Osteocyte (in vitro differentiated cells): ENCODE measurements around the gene CABP5. TPM values are rescaled to one million over a fixed set of nuclear protein-coding genes. Genes with fewer than 3 reads are reported as not detected.

ENCODE experiments used
- DNase-seq: peaks from one replicate; pipeline ENCODE4 v3.0.0; 2021; ENCODE audit warnings: mixed read lengths; ENCODE audit not compliant: unreplicated experiment; ENCODE audit errors: extremely low spot score
- H3K27ac Mint-ChIP-seq: one replicate; pipeline ENCODE4 v1.8.0; 2021; ENCODE audit warnings: mild to moderate bottlenecking, mixed read lengths; ENCODE audit not compliant: unreplicated experiment
- H3K27me3 Mint-ChIP-seq: one replicate; pipeline ENCODE4 v1.8.0; 2021; ENCODE audit warnings: mixed read lengths; ENCODE audit not compliant: unreplicated experiment
- H3K36me3 Mint-ChIP-seq: one replicate; pipeline ENCODE4 v1.8.0; 2021; ENCODE audit warnings: mixed read lengths; ENCODE audit not compliant: unreplicated experiment
- H3K4me1 Mint-ChIP-seq: one replicate; pipeline ENCODE4 v1.8.0; 2021; ENCODE audit warnings: mixed read lengths; ENCODE audit not compliant: unreplicated experiment
- H3K4me3 Mint-ChIP-seq: one replicate; pipeline ENCODE4 v1.8.0; 2021; ENCODE audit warnings: mild to moderate bottlenecking, moderate library complexity, mixed read lengths; ENCODE audit not compliant: unreplicated experiment
- H3K9me3 Mint-ChIP-seq: one replicate; pipeline ENCODE4 v1.8.0; 2021; ENCODE audit warnings: mixed read lengths; ENCODE audit not compliant: unreplicated experiment
- CTCF ChIP-seq: fragments of 200-600 bp; sonication (generic); IDR thresholded peaks from 2 replicates; pipeline ENCODE4 v1.5.0; 2021; ENCODE audit warnings: antibody characterized with exemption, mild to moderate bottlenecking, moderate library complexity
- total RNA-seq: library from RNA; stranded (reverse); gene quantifications from 2 replicates; pipeline ENCODE4 v1.2.1, GENCODE V29; 2021

The CABP5 gene
- total RNA-seq, 1 donor from 2014 or later, result not detected

GRCh38 chr19:48030073-48030472, 13.8 kb downstream of the CABP5 start:
- no peak overlapping the region for H3K4me3 Mint-ChIP-seq
- H3K36me3 Mint-ChIP-seq, result no peaks in the 10 kb centered on the region
- TF ChIP-seq CTCF, result no peak
- no peaks in the 10 kb centered on the region for H3K4me1 Mint-ChIP-seq
- no peaks in the 10 kb centered on the region for H3K9me3 Mint-ChIP-seq
- DNase-seq, result no peak
- H3K27ac Mint-ChIP-seq, result no peak overlapping the region
- H3K27me3 Mint-ChIP-seq, result peaks cover 17% of the 10 kb centered on the region

DNA sequence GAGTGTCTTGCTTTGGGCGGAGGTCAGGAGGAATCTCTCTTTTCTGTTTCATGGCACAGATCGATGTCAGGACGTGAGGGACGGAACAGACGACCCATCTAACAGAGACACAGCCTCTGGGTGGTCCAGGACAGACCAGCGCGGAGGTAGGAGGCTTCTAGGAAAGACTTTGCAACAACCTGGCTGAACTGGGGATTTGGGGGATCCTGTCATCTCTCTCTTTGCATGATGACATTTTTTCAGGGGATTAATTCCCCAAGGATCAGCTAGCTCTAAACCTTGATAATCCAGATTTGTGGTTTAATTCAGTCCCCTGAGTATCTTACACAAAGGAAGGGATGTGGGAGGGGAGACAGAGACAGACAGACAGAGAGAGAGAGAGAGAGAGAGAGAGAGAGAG, 14.4 kb downstream of the CABP5 start:
- DNase-seq, result no peak
- H3K4me3 Mint-ChIP-seq, result no peak overlapping the region

GRCh38 chr19:48025480-48025879, 18.4 kb downstream of the CABP5 start:
- no peak for DNase-seq
- TF ChIP-seq CTCF, result no peak
- no peaks in the 10 kb centered on the region for H3K36me3 Mint-ChIP-seq
- H3K27me3 Mint-ChIP-seq, result peaks cover 23% of the 10 kb centered on the region
- H3K4me1 Mint-ChIP-seq, result no peaks in the 10 kb centered on the region
- H3K4me3 Mint-ChIP-seq, result no peak overlapping the region
- H3K27ac Mint-ChIP-seq, result no peak overlapping the region
- no peaks in the 10 kb centered on the region for H3K9me3 Mint-ChIP-seq

More for the DNA sequence above, 14.4 kb downstream of the CABP5 start:
- Mint-ChIP-seq H3K9me3 (no peaks in the 10 kb centered on the region), H3K27ac (no peak overlapping the region), H3K27me3 (peaks cover 16% of the 10 kb centered on the region), H3K4me1 (no peaks in the 10 kb centered on the region), H3K36me3 (no peaks in the 10 kb centered on the region)
- no peak for TF ChIP-seq CTCF

- no peak for DNase-seq
- Mint-ChIP-seq H3K27ac (no peak overlapping the region), H3K4me3 (no peak overlapping the region), H3K4me1 (no peaks in the 10 kb centered on the region), H3K36me3 (no peaks in the 10 kb centered on the region), H3K27me3 (peaks cover 25% of the 10 kb centered on the region), H3K9me3 (no peaks in the 10 kb centered on the region)
- no peak for TF ChIP-seq CTCF
Measured at GRCh38 chr19:48023518-48023917, 20.4 kb downstream of the CABP5 start.

DNA sequence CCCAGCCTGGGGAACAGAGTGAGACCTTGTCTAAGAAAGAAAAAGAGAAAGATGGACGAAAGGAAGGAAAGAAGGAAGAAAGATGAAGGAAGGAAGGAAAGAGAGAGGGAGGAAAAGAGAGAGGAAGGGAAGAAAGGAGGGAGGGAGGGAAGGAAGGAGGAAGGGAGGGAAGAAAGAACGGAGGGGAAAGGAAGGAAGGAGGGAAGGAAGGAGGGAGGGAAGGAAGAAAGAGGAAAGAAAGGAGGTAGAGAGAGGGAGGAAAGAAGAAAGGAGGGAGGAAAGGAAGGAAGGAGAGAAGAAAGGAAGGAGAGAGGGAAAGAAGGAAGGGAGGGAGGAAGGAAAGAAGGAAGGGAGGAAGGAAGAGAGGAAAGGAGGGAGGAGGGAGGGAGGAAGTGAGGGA, 20.9 kb downstream of the CABP5 start:
- Mint-ChIP-seq H3K4me3 (no peak overlapping the region), H3K9me3 (no peaks in the 10 kb centered on the region), H3K27me3 (peaks cover 25% of the 10 kb centered on the region), H3K36me3 (no peaks in the 10 kb centered on the region), H3K4me1 (no peaks in the 10 kb centered on the region), H3K27ac (no peak overlapping the region)
- DNase-seq, result no peak
- no peak for TF ChIP-seq CTCF
